Gastrocnemius medialis (tissue), 4 donors: Measurements from ENCODE around the gene FGF21.

Experiments
- POLR2A ChIP-seq, 2 donors: fragments of 450-650 bp; IDR thresholded peaks; one replicate each; pipeline ENCODE4 v1.6.1; 2017; ENCODE audit warnings: antibody characterized with exemption in 2 of 2, mild to moderate bottlenecking in 2 of 2, moderate library complexity in 2 of 2
- TF ChIP-seq, protein P1 (sequence below), 5 experiments: fragments of 450-650 bp in 3 of 5; fragments of 200-600 bp in 2 of 5; sonication (generic) in 2 of 5; IDR thresholded peaks in 4 of 5; conservative IDR thresholded peaks in 1 of 5; 1 replicate in 4 of 5; 2 replicates in 1 of 5; pipeline ENCODE4 v1.5.1; 2016 to 2019; ENCODE audit warnings: antibody characterized with exemption in 5 of 5, mild to moderate bottlenecking in 3 of 5, moderate library complexity in 3 of 5

DNA sequence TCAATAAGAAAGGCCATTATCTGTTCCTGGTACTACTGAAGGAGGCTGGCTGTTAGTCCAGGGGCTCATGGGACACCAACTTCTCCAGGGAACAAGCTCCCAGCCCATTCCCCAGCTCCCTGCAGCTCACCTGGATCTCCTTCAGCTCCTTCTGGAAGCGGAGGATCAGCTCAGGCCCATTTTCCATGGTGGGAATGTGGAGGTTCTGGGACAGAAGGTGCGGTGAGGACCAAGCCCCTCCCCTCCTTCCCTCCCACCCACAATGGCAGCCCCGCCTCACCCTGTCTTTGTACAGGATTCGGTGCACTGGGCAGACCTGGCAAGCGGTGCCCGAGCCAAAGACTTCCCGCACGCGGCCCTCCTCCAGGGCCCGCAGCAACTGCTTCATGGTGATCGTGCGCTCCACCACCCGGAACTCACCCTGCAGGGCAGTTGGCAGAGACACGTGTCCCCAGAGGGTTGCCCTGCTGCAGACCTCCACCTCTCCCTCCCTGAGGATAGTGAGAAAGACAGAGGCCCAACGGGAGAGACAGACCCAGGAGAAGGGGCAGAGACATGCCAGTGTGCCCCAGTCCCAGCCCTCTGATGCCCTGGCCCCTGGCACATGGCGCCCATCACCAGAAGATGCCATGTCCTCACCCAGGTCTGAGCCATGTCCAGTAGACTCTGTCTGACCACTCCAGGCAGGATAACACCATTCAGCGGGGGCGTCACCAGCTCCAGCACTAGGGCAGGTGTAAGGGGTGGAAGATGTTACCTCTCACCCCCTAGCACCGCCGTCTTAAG lies 41.2 kb downstream of the FGF21 start:
- TF ChIP-seq, protein P1, sequence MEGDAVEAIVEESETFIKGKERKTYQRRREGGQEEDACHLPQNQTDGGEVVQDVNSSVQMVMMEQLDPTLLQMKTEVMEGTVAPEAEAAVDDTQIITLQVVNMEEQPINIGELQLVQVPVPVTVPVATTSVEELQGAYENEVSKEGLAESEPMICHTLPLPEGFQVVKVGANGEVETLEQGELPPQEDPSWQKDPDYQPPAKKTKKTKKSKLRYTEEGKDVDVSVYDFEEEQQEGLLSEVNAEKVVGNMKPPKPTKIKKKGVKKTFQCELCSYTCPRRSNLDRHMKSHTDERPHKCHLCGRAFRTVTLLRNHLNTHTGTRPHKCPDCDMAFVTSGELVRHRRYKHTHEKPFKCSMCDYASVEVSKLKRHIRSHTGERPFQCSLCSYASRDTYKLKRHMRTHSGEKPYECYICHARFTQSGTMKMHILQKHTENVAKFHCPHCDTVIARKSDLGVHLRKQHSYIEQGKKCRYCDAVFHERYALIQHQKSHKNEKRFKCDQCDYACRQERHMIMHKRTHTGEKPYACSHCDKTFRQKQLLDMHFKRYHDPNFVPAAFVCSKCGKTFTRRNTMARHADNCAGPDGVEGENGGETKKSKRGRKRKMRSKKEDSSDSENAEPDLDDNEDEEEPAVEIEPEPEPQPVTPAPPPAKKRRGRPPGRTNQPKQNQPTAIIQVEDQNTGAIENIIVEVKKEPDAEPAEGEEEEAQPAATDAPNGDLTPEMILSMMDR (IDR thresholded peaks at IDR 0.05 in 4 of 5, conservative IDR thresholded peaks at IDR 0.05 in 1 of 5): no peak
- TF ChIP-seq POLR2A (IDR thresholded peaks at IDR 0.05): no peak
